HEK293T (cell line): ENCODE measurements around the gene NDUFB7.

ENCODE experiments used
- BHLHE40 ChIP-seq: fragments of 450-650 bp; IDR thresholded peaks from 2 replicates; pipeline ENCODE4 v1.6.1; 2016; ENCODE audit warnings: mild to moderate bottlenecking, moderate library complexity, borderline replicate concordance
- CTBP1 ChIP-seq: fragments of 450-650 bp; IDR thresholded peaks from 2 replicates; pipeline ENCODE4 v1.6.1; 2016; ENCODE audit warnings: borderline replicate concordance
- ELF4 ChIP-seq: fragments of 450-650 bp; IDR thresholded peaks from 2 replicates; pipeline ENCODE4 v1.6.1; 2017; ENCODE audit warnings: antibody characterized with exemption
- FOXM1 ChIP-seq: fragments of 450-650 bp; IDR thresholded peaks from 2 replicates; pipeline ENCODE4 v1.6.1; 2017; ENCODE audit warnings: mild to moderate bottlenecking, borderline replicate concordance
- HDGF ChIP-seq: fragments of 450-650 bp; IDR thresholded peaks from 2 replicates; pipeline ENCODE4 v1.6.1; 2017; ENCODE audit warnings: antibody characterized with exemption, borderline replicate concordance
- L3MBTL2 ChIP-seq: fragments of 450-650 bp; conservative IDR thresholded peaks from 2 replicates; pipeline ENCODE4 v1.6.1; 2016; ENCODE audit warnings: mild to moderate bottlenecking
- SUZ12 ChIP-seq: fragments of 450-650 bp; IDR thresholded peaks from 2 replicates; pipeline ENCODE4 v1.6.1; 2016; ENCODE audit warnings: mild to moderate bottlenecking
- TF ChIP-seq, protein P1 (sequence below): fragments of 450-650 bp; IDR thresholded peaks from 2 replicates; pipeline ENCODE4 v1.6.1; 2016

DNA sequence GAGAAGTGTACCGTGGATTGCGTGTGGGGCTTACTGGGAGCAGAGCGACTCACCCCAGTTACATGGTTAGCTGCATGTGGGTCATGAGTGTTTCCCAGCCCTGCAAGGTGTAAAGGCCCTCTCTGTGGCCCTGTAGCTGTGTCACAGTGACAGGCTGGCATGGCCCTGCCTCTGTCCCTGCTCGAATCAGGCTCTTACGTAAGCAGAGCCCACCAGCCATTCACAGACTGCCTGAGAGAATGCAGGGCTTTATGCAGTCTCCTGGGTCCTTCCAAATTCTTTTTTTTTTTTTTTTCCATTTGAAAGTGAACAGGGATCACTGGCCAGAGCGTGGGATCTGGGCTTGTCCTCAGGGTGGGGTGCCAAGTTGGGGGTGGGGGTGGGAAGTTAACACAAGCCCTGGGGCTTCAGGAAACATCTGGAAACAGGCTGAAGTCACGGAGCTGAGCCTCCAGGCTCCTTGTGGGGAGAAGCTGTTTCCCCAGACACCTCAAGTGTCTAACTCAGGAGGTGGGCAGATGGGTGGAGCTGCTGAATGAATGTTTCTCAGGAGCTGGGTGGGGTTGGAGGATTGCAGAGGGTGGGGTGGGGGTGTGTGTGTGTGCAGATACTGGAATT is 29.0 kb downstream of the NDUFB7 start:
- TF ChIP-seq ELF4, result no peak
- no peak for TF ChIP-seq HDGF
- no peak for TF ChIP-seq FOXM1
- no peak for TF ChIP-seq CTBP1
- TF ChIP-seq, protein P1, sequence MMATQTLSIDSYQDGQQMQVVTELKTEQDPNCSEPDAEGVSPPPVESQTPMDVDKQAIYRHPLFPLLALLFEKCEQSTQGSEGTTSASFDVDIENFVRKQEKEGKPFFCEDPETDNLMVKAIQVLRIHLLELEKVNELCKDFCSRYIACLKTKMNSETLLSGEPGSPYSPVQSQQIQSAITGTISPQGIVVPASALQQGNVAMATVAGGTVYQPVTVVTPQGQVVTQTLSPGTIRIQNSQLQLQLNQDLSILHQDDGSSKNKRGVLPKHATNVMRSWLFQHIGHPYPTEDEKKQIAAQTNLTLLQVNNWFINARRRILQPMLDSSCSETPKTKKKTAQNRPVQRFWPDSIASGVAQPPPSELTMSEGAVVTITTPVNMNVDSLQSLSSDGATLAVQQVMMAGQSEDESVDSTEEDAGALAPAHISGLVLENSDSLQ, result no peak
- no peak for TF ChIP-seq SUZ12
- no peak for TF ChIP-seq L3MBTL2
- no peak for TF ChIP-seq BHLHE40
